Measurements from ENCODE around the gene AKIP1.

DNA sequence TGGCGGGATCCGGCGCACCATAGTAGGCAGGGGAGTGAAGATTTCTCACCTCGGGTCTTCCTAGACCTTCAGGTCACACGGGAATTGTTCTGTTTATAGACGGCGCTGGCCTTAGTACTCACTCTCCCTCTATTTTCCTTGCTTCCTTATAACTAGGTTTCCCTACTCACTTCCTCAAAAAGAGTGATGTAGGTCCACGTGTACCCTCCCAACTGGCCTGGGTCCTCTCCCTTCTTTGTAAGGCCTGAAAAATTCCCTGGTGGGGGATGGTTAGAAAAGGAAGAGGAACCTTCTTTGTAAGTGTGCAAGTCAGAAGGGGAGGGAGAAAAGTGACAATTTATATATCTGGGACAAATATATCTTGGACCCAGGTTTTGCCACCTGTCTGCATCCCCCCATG lies 56.2 kb downstream of the AKIP1 start:
- TF ChIP-seq, protein P1, sequence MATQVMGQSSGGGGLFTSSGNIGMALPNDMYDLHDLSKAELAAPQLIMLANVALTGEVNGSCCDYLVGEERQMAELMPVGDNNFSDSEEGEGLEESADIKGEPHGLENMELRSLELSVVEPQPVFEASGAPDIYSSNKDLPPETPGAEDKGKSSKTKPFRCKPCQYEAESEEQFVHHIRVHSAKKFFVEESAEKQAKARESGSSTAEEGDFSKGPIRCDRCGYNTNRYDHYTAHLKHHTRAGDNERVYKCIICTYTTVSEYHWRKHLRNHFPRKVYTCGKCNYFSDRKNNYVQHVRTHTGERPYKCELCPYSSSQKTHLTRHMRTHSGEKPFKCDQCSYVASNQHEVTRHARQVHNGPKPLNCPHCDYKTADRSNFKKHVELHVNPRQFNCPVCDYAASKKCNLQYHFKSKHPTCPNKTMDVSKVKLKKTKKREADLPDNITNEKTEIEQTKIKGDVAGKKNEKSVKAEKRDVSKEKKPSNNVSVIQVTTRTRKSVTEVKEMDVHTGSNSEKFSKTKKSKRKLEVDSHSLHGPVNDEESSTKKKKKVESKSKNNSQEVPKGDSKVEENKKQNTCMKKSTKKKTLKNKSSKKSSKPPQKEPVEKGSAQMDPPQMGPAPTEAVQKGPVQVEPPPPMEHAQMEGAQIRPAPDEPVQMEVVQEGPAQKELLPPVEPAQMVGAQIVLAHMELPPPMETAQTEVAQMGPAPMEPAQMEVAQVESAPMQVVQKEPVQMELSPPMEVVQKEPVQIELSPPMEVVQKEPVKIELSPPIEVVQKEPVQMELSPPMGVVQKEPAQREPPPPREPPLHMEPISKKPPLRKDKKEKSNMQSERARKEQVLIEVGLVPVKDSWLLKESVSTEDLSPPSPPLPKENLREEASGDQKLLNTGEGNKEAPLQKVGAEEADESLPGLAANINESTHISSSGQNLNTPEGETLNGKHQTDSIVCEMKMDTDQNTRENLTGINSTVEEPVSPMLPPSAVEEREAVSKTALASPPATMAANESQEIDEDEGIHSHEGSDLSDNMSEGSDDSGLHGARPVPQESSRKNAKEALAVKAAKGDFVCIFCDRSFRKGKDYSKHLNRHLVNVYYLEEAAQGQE (IDR thresholded peaks at IDR 0.05): no peak
- TF ChIP-seq, protein P2, sequence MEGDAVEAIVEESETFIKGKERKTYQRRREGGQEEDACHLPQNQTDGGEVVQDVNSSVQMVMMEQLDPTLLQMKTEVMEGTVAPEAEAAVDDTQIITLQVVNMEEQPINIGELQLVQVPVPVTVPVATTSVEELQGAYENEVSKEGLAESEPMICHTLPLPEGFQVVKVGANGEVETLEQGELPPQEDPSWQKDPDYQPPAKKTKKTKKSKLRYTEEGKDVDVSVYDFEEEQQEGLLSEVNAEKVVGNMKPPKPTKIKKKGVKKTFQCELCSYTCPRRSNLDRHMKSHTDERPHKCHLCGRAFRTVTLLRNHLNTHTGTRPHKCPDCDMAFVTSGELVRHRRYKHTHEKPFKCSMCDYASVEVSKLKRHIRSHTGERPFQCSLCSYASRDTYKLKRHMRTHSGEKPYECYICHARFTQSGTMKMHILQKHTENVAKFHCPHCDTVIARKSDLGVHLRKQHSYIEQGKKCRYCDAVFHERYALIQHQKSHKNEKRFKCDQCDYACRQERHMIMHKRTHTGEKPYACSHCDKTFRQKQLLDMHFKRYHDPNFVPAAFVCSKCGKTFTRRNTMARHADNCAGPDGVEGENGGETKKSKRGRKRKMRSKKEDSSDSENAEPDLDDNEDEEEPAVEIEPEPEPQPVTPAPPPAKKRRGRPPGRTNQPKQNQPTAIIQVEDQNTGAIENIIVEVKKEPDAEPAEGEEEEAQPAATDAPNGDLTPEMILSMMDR (IDR thresholded peaks at IDR 0.05; ENCODE audit: low read depth, low read length, missing input control): no peak
- TF ChIP-seq TAF1 (conservative IDR thresholded peaks at IDR 0.05) (no peak), EGR1 (IDR thresholded peaks at IDR 0.05; ENCODE audit: low read depth in 2 of 2) (no peak), JUND (IDR thresholded peaks at IDR 0.05) (no peak), YY1 (IDR thresholded peaks at IDR 0.05) (no peak), GABPA (IDR thresholded peaks at IDR 0.05 in 1 of 2, conservative IDR thresholded peaks at IDR 0.05 in 1 of 2) (no peak), SP1 (IDR thresholded peaks at IDR 0.05) (no peak), NR2F2 (IDR thresholded peaks at IDR 0.05) (no peak), RAD21 (IDR thresholded peaks at IDR 0.05) (no peak)
- TF ChIP-seq, protein P3, sequence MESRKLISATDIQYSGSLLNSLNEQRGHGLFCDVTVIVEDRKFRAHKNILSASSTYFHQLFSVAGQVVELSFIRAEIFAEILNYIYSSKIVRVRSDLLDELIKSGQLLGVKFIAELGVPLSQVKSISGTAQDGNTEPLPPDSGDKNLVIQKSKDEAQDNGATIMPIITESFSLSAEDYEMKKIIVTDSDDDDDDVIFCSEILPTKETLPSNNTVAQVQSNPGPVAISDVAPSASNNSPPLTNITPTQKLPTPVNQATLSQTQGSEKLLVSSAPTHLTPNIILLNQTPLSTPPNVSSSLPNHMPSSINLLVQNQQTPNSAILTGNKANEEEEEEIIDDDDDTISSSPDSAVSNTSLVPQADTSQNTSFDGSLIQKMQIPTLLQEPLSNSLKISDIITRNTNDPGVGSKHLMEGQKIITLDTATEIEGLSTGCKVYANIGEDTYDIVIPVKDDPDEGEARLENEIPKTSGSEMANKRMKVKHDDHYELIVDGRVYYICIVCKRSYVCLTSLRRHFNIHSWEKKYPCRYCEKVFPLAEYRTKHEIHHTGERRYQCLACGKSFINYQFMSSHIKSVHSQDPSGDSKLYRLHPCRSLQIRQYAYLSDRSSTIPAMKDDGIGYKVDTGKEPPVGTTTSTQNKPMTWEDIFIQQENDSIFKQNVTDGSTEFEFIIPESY (IDR thresholded peaks at IDR 0.05): no peak
- TF ChIP-seq, protein P4, sequence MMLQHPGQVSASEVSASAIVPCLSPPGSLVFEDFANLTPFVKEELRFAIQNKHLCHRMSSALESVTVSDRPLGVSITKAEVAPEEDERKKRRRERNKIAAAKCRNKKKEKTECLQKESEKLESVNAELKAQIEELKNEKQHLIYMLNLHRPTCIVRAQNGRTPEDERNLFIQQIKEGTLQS (IDR thresholded peaks at IDR 0.05): no peak
- TF ChIP-seq, protein P5, sequence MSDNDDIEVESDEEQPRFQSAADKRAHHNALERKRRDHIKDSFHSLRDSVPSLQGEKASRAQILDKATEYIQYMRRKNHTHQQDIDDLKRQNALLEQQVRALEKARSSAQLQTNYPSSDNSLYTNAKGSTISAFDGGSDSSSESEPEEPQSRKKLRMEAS (IDR thresholded peaks at IDR 0.05): no peak
